ENCODE measurements around the gene FBXO33.

GRCh38 chr14:39406560-39406959, 25.7 kb downstream of the FBXO33 start:
- TF ChIP-seq CTCF (IDR thresholded peaks at IDR 0.05; ENCODE audit: insufficient read depth, low read length, poor library complexity, severe bottlenecking) (no peak), EZH2phosphoT487 (conservative IDR thresholded peaks at IDR 0.05; ENCODE audit: low read length) (no peak)
